HepG2 (cell line): ENCODE results near the gene ZNF568.

Experiments used
- FOXP4 ChIP-seq: sonication (generic); formaldehyde crosslinking; IDR thresholded peaks from 2 replicates; pipeline ENCODE4 v1.4.0; 2020; ENCODE audit warnings: missing genetic modification reagents
- MTERF4 ChIP-seq: sonication (generic); formaldehyde crosslinking; IDR thresholded peaks from 2 replicates; pipeline ENCODE4 v1.8.0; 2023; ENCODE audit warnings: mild to moderate bottlenecking, missing genetic modification reagents
- RBM22 ChIP-seq: fragments of 200-400 bp; formaldehyde crosslinking; optimal IDR thresholded peaks from 2 replicates; pipeline ENCODE3; 2017; ENCODE audit warnings: mild to moderate bottlenecking, low read length, moderate library complexity
- REST ChIP-seq, 2 experiments: IDR thresholded peaks; 2 replicates each; pipeline ENCODE4 v1.6.1; 2011 to 2012; ENCODE audit warnings: low read length in 2 of 2, borderline replicate concordance in 1 of 2, low read depth in 1 of 2, mild to moderate bottlenecking in 1 of 2, moderate library complexity in 1 of 2
- RXRA ChIP-seq: sonication (generic); formaldehyde crosslinking; IDR thresholded peaks from 2 replicates; pipeline ENCODE4 v1.5.1; 2020; ENCODE audit warnings: missing genetic modification reagents
- TCF7L2 ChIP-seq: IDR thresholded peaks from 2 replicates; pipeline ENCODE4 v1.6.1; 2011; ENCODE audit warnings: mild to moderate bottlenecking, low read depth, low read length, moderate library complexity
- ZNF136 ChIP-seq: sonication (generic); formaldehyde crosslinking; IDR thresholded peaks from 2 replicates; pipeline ENCODE4 v1.8.1; 2022; ENCODE audit warnings: low read depth, mild to moderate bottlenecking, moderate library complexity, missing genetic modification reagents
- ZNF235 ChIP-seq: sonication (generic); formaldehyde crosslinking; IDR thresholded peaks from 2 replicates; pipeline ENCODE4 v1.8.1; 2023; ENCODE audit warnings: mild to moderate bottlenecking, missing genetic modification reagents, borderline replicate concordance

- no peak for TF ChIP-seq MTERF4 (CRISPR knock-in tag)
- TF ChIP-seq ZNF136 (CRISPR knock-in tag): no peak
- no peak for TF ChIP-seq ZNF235
- TF ChIP-seq REST (IDR thresholded peaks at IDR 0.05; ENCODE audit: borderline replicate concordance in 1 of 2, low read depth in 1 of 2, low read length in 2 of 2): no peak
- TF ChIP-seq RBM22: no peak
- no peak for TF ChIP-seq RXRA (CRISPR knock-in tag)
- TF ChIP-seq FOXP4: no peak
- TF ChIP-seq TCF7L2: no peak
Measured at GRCh38 chr19:37007587-37008220, 91.6 kb downstream of the ZNF568 start.
